Thymus (tissue), 11 donors: ENCODE measurements around the gene YJU2. TPM values are rescaled to one million over a fixed set of nuclear protein-coding genes. Genes with fewer than 3 reads are reported as not detected.
"Not testable (repeated sequence)": the region's sequence is repeated elsewhere in the genome, so short reads cannot be mapped to it uniquely, and the experiment has no call there.

Source experiments
- DNase-seq, 9 donors: peaks; one replicate each; pipeline ENCODE4 v3.0.0-alpha.2; 2013; ENCODE audit warnings: low spot score in 9 of 9, low read depth in 6 of 9, missing footprints in 1 of 9
- H3K27ac ChIP-seq, 2 donors: one replicate each; pipeline ENCODE4 v1.5.1; 2013; ENCODE audit warnings: control low read depth in 1 of 2, low read depth in 1 of 2, low read length in 1 of 2, mild to moderate bottlenecking in 1 of 2, moderate library complexity in 1 of 2
- H3K27me3 ChIP-seq, 2 donors: one replicate each; pipeline ENCODE4 v1.5.1; 2013; ENCODE audit warnings: low read length in 1 of 2; ENCODE audit not compliant: control insufficient read depth in 2 of 2, insufficient read depth in 1 of 2
- H3K36me3 ChIP-seq, 2 donors: one replicate each; pipeline ENCODE4 v1.5.1; 2013; ENCODE audit warnings: low read length in 1 of 2, mild to moderate bottlenecking in 1 of 2, moderate library complexity in 1 of 2; ENCODE audit not compliant: control insufficient read depth in 2 of 2, insufficient read depth in 2 of 2
- H3K4me1 ChIP-seq, 2 donors: one replicate each; pipeline ENCODE4 v1.5.1; 2013; ENCODE audit warnings: low read length in 2 of 2; ENCODE audit not compliant: control insufficient read depth in 2 of 2, insufficient read depth in 2 of 2
- H3K4me3 ChIP-seq, 2 donors: one replicate each; pipeline ENCODE4 v1.5.1; 2013; ENCODE audit warnings: low read length in 2 of 2, control low read depth in 1 of 2, mild to moderate bottlenecking in 1 of 2
- H3K9me3 ChIP-seq, 2 donors: one replicate each; pipeline ENCODE4 v1.5.1; 2013; ENCODE audit warnings: low read length in 1 of 2, mild to moderate bottlenecking in 1 of 2; ENCODE audit not compliant: control insufficient read depth in 2 of 2, insufficient read depth in 1 of 2
- WGBS: extraction: QIAGEN DNeasy Blood & Tissue Kit; methylation state at CpG from one replicate; pipeline ENCODE4 v1.1.7; 2013; 5-methylcytosine and 5-hydroxymethylcytosine counted together
- polyA plus RNA-seq: library from polyadenylated mRNA; stranded (reverse); fragments of 200-250 nt; gene quantifications from one replicate; pipeline ENCODE4 v1.2.3, GENCODE V29; 2013
- total RNA-seq: library from RNA; stranded (reverse); fragments of 120-200 nt; gene quantifications from one replicate; pipeline ENCODE4 v1.2.4, GENCODE V29; 2013
- donor health status: healthy.

YJU2 gene
- total and polyA plus RNA-seq, 2 donors, result 22.6 to 26.8 TPM

DNA sequence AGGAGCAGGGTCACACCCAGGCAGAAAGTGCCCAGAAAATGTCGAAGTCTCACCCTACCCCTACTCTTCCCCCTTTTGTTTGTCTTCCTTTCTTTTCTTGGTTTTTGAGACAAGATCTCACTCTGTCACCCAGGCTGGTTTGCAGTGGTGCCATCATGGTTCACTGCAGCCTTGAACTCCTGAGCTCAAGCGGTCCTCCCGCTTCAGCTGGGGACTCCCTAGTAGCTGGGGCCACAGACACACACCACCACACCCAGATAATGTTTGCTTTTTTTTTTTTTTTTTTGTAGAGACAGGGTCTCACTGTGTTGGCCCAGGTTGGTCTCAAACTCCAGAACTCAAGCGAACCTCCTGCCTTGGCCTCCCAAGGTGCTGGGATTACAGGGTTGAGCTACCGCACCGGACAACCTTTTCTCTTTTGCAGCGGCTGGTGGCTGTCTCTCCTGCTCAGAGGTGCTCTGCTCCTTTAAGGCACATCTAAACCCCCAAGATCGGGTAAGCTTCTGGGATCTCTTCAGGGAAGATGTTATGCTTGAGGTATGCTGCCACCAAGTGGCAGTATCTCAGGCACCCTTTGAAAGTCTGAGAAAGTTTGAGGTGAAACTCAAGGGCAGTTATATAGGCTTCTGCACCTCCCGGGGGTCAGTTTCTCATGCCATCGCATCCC, 39.9 kb upstream of the YJU2 start:
- H3K4me1 ChIP-seq, result no peaks in the 10 kb centered on the region
- WGBS, result 84% methylated on average over 10 of the region's 10 CpGs
- H3K27me3 ChIP-seq, result peaks cover 0 to 4% of the 10 kb centered on the region in 2 donors
- no peaks in the 10 kb centered on the region for H3K9me3 ChIP-seq
- no peak for DNase-seq
- H3K4me3 ChIP-seq, result no peak overlapping the region
- no peak overlapping the region for H3K27ac ChIP-seq
- H3K36me3 ChIP-seq, result no peaks in the 10 kb centered on the region

DNA sequence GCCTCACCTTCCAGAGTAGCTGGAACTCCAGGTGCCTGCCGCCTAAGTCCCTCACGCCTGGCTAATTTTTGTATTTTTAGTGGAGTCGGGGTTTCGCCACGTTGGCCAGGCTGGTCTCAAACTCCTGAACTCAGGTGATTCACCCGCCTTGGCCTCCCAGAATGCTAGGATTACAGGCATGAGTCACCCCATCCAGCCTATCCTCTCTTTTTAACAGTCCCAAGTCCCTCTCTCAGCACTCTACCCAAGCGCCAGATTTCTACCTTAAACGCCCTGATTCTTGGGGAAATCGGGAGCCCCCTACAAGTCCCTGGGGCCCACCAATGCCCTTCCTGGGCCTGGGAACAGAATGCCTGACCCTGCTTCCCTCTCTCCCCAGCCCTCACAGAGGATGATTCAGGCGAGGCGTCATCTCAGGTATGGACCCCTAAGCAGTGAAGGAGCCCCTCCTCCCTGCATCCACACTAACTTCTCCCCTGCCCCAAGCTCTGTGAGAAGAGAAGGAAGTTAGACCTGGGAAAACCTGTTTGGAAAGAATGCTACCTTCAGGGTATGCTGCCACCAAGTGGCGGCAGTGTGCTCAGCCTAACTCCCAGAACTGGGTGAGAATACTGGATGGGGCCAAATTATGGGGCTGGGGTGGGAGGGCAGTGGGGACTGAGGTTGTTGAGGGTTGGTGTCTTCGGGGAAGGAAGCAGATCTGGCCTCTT, 38.3 kb upstream of the YJU2 start:
- H3K27me3 ChIP-seq, result no peaks in the 10 kb centered on the region
- H3K9me3 ChIP-seq, result no peaks in the 10 kb centered on the region
- H3K4me1 ChIP-seq, result no peaks in the 10 kb centered on the region
- H3K36me3 ChIP-seq, result no peaks in the 10 kb centered on the region
- H3K4me3 ChIP-seq, result no peak overlapping the region
- 84% methylated on average over 13 of the region's 13 CpGs for WGBS
- no peak overlapping the region for H3K27ac ChIP-seq
- DNase-seq, result no peak

DNA sequence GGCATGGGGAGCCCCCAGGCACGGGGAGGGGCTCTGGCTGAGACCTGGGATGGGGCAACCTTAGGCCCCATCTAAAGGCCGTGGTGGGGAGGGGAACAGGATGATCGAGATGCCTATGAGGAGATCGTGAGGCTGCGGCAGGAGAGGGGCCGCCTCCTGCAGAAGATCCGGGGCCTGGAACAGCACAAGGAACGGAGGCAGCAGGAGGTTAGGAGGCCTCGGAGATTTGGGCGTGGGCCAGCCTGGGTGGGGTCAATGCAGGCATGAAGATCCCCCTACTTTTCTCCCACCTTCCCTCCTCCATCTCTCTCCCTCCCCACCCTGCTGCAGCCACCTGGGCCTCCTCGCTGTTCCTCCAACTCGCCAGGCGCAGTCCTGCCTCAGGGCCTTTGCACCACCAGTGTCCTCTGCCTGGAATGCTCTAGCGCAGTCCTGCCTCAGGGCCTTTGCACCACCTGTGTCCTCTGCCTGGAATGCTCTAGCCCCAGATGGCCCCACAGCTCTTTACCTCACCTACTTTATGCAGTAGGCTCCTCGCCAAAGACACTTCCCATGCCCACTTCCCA, 36.6 kb upstream of the YJU2 start:
- no peaks in the 10 kb centered on the region for H3K9me3 ChIP-seq
- no peaks in the 10 kb centered on the region for H3K36me3 ChIP-seq
- WGBS, result 80% methylated on average over 15 of the region's 15 CpGs
- DNase-seq, result no peak
- H3K4me1 ChIP-seq, result no peaks in the 10 kb centered on the region
- H3K27me3 ChIP-seq, result no peaks in the 10 kb centered on the region
- no peak overlapping the region for H3K27ac ChIP-seq
- H3K4me3 ChIP-seq, result no peak overlapping the region

DNA sequence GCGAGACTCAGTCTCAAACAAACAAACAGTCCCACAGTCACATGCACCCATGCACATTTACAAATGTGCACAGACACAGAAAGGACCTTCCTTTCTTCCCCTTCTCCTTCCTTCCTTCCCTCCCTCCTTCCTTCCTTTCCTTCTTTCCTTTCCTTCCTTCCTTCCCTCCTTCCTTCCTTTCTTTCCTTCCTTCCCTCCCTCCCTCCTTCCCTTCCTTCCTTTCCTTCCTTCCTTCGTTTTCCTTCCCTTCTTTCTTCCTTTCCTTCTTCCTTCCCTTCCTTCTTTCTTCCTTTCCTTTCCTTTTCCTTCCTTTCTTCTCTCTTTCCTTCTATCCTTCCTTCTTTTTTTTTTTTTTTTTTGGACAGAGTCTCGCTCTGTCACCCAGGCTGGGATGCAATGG, 33.8 kb upstream of the YJU2 start:
- Histone ChIP-seq H3K4me3 (no peak overlapping the region), H3K36me3 (no peaks in the 10 kb centered on the region), H3K27me3 (no peaks in the 10 kb centered on the region), H3K9me3 (peaks cover 0 to 8% of the 10 kb centered on the region in 2 donors), H3K4me1 (no peaks in the 10 kb centered on the region), H3K27ac (no peak overlapping the region)
- no peak for DNase-seq
- WGBS, result 85% methylated on average over 3 of the region's 3 CpGs

DNA sequence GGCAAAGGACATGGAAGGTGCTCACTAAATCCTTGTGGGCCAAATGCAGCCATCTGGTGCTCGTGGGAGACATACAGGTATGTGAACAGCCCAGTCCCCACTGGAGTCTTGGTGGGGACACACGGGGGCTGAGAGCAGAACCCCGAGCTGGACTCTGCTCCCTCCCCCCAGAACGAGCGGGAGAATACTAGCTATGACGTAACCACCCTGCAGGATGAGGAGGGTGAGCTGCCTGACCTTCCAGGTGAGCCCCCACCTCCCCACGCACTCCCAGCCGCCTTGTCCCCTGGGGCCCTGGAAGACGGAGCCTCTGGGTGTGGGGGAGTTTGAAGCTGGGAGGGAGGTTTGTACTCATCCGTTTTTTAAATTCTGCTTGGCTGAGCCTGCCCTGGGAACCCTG, 31.1 kb upstream of the YJU2 start:
- WGBS, result 85% methylated on average over 10 of the region's 10 CpGs
- no peaks in the 10 kb centered on the region for H3K4me1 ChIP-seq
- H3K4me3 ChIP-seq, result no peak overlapping the region

DNA sequence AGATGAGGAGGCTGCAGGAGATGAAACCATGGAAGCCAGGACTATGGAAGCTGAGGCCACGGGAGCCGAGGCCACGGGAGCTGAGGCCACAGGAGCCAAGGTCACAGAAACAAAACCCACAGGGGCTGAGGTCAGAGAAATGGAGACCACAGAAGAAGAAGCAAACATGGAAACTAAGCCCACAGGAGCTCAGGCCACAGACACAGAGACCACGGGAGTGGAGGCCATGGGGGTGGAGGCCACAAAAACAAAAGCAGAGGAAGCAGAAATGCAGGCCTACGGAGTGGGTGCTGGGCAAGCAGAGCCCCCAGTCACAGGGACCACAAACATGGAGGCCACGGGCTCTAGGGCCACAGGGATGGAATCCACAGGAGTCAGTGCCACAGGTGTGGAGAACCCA, 30.0 kb upstream of the YJU2 start:
- H3K4me1 ChIP-seq, result no peaks in the 10 kb centered on the region
- DNase-seq, result no peak
- 86% methylated on average over 6 of the region's 6 CpGs for WGBS
- H3K27ac ChIP-seq, result no peak overlapping the region
- no peaks in the 10 kb centered on the region for H3K36me3 ChIP-seq
- peaks cover 0 to 8% of the 10 kb centered on the region in 2 donors for H3K9me3 ChIP-seq
- H3K4me3 ChIP-seq, result no peak overlapping the region
- no peaks in the 10 kb centered on the region for H3K27me3 ChIP-seq

More for the DNA sequence above, 31.1 kb upstream of the YJU2 start:
- H3K36me3 ChIP-seq, result no peaks in the 10 kb centered on the region
- H3K27ac ChIP-seq, result no peak overlapping the region
- H3K9me3 ChIP-seq, result peaks cover 0 to 8% of the 10 kb centered on the region in 2 donors
- DNase-seq, result no peak
- H3K27me3 ChIP-seq, result no peaks in the 10 kb centered on the region

DNA sequence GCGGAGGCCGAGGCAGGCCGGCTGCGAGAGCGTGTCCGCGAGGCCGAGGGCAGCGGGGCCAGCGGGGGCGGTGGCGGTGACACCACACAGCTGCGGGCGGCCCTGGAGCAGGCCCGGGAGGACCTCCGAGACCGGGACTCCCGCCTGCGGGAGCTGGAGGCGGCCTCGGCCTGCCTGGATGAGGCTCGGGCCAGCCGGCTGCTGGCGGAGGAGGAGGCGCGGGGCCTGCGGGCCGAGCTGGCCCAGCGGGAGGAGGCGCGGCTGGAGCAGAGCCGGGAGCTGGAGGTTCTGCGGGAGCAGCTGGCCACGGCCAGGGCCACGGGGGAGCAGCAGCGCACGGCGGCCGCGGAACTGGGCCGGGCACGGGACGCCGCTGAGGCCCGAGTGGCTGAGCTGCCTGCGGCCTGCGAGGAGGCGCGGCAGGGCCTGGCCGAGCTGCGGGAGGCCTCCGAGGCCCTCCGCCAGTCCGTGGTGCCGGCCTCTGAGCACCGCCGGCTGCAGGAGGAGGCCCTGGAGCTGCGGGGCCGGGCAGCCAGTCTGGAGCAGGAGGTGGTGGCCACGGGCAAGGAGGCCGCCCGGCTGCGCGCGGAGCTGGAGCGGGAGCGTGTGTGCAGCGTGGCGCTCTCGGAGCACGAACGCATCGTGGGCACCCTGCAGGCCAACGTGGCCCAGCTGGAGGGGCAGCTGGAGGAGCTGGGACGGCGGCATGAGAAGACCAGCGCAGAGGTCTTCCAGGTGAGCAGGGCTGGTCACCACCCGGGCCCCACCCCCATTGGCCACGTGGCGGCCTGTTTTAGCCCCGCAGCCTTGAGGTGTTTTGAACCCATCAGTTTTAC, 29.2 kb upstream of the YJU2 start:
- Histone ChIP-seq H3K36me3 (no peaks in the 10 kb centered on the region), H3K27ac (no peak overlapping the region)
- DNase-seq, result no peak

DNA sequence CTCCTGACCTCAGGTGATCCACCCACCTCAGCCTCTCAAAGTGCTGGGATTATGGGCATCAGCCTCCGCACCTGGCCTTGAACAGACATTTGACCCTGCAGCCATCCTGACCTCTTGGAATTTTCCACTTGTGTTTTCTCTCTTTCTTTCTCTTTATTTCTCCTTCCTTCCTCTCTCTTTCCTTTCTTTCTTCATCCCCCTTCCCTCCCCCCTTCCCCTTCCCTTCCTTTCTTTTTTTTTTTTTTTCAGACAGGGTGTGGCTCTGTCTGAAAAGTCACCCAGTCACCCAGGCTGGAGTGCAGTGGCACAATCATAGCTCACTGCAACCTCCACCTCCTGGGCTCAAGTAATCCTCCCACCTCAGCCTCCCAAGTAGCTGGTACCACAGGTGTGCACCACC, 28.4 kb upstream of the YJU2 start:
- 100% methylated on average over 1 of the region's 1 CpG for WGBS

More for the DNA sequence above, 29.2 kb upstream of the YJU2 start:
- Histone ChIP-seq H3K4me3 (no peak overlapping the region), H3K4me1 (no peaks in the 10 kb centered on the region), H3K9me3 (peaks cover 0 to 8% of the 10 kb centered on the region in 2 donors), H3K27me3 (no peaks in the 10 kb centered on the region)
- 97% methylated on average over 81 of the region's 81 CpGs for WGBS

DNA sequence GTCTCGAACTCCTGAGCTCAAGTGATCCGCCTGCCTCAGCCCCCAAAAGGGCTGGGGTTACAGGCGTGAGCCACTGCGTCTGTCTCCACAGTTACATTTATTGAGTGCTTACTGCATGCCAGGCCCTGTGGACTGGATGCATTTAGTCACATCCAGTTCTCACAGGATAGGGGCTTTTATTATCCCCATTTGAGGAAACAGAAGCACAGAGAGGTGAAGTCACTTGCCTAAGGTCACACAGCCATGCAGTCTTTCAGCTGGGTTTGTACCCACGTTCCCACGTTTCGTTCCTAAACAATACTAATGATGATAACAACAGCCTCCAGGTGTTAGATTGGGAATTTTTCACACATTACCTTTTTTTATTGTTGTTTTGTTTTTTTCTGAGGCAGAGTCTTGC, 26.7 kb upstream of the YJU2 start:
- DNase-seq, result no peak
- Histone ChIP-seq H3K9me3 (peaks cover 0 to 8% of the 10 kb centered on the region in 2 donors), H3K27ac (no peak overlapping the region), H3K27me3 (no peaks in the 10 kb centered on the region), H3K4me3 (no peak overlapping the region), H3K4me1 (no peaks in the 10 kb centered on the region), H3K36me3 (no peaks in the 10 kb centered on the region)
- WGBS, result 96% methylated on average over 7 of the region's 7 CpGs

More for the DNA sequence above, 28.4 kb upstream of the YJU2 start:
- not testable (repeated sequence) for H3K4me1 ChIP-seq, H3K27ac ChIP-seq, H3K9me3 ChIP-seq, H3K27me3 ChIP-seq, H3K36me3 ChIP-seq, DNase-seq, H3K4me3 ChIP-seq
